Neural progenitor cell (in vitro differentiated cells): ENCODE results near the gene EXD2. TPM values are rescaled to one million over a fixed set of nuclear protein-coding genes. Genes with fewer than 3 reads are reported as not detected.

Experiments used
- DNase-seq: peaks from one replicate; pipeline ENCODE4 v3.0.0-alpha.2; 2016; ENCODE audit warnings: low spot score
- H2AFZ ChIP-seq: fragments of 200-600 bp; sonication (generic); replicated peaks from 2 replicates; pipeline ENCODE4 v1.6.1; 2016; ENCODE audit warnings: antibody characterized with exemption
- H3F3A ChIP-seq: fragments of 200-600 bp; sonication (generic); 2 replicates; pipeline ENCODE4 v1.6.1; 2016; ENCODE audit warnings: antibody characterized with exemption, low read depth
- H3K27ac ChIP-seq: fragments of 200-600 bp; sonication (generic); 2 replicates; pipeline ENCODE4 v1.5.1; 2016; ENCODE audit warnings: mild to moderate bottlenecking
- H3K27me3 ChIP-seq: fragments of 200-600 bp; sonication (generic); 2 replicates; pipeline ENCODE4 v1.6.1; 2016; ENCODE audit warnings: mild to moderate bottlenecking, moderate library complexity
- H3K36me3 ChIP-seq: fragments of 200-600 bp; sonication (generic); 2 replicates; pipeline ENCODE4 v1.5.1; 2016
- H3K4me1 ChIP-seq: fragments of 200-600 bp; sonication (generic); 2 replicates; pipeline ENCODE4 v1.6.1; 2016; ENCODE audit warnings: mixed run types
- H3K4me2 ChIP-seq: fragments of 200-600 bp; sonication (generic); 2 replicates; pipeline ENCODE4 v1.6.1; 2016
- H3K4me3 ChIP-seq: fragments of 200-600 bp; sonication (generic); 2 replicates; pipeline ENCODE4 v1.5.1; 2016
- H3K79me2 ChIP-seq: fragments of 200-600 bp; sonication (generic); 2 replicates; pipeline ENCODE4 v1.6.1; 2016; ENCODE audit warnings: low read depth
- H3K9ac ChIP-seq: fragments of 200-600 bp; sonication (generic); 2 replicates; pipeline ENCODE4 v1.6.1; 2016
- H3K9me3 ChIP-seq: fragments of 200-600 bp; sonication (generic); 2 replicates; pipeline ENCODE4 v1.5.1; 2016; ENCODE audit warnings: low read depth
- H4K20me1 ChIP-seq: fragments of 200-600 bp; sonication (generic); 2 replicates; pipeline ENCODE4 v1.6.1; 2016; ENCODE audit warnings: low read depth
- H3K27ac Mint-ChIP-seq: 3 replicates; pipeline ENCODE4 v1.8.0; 2021; ENCODE audit warnings: mixed read lengths
- H3K27me3 Mint-ChIP-seq: 2 replicates; pipeline ENCODE4 v1.8.0; 2022; ENCODE audit warnings: low read depth, mild to moderate bottlenecking, inconsistent platforms, moderate library complexity, mixed read lengths; ENCODE audit not compliant: insufficient read depth
- H3K36me3 Mint-ChIP-seq: 3 replicates; pipeline ENCODE4 v1.8.0; 2021; ENCODE audit warnings: mixed read lengths
- H3K4me1 Mint-ChIP-seq: 3 replicates; pipeline ENCODE4 v1.8.0; 2021; ENCODE audit warnings: mixed read lengths
- H3K4me3 Mint-ChIP-seq: 3 replicates; pipeline ENCODE4 v1.8.0; 2021; ENCODE audit warnings: mild to moderate bottlenecking, moderate library complexity, mixed read lengths
- H3K9me3 Mint-ChIP-seq: 3 replicates; pipeline ENCODE4 v1.8.0; 2020; ENCODE audit warnings: mixed read lengths
- EZH2 ChIP-seq: fragments of 200-600 bp; sonication (generic); IDR thresholded peaks from 2 replicates; pipeline ENCODE4 v1.6.1; 2017; ENCODE audit warnings: antibody characterized with exemption, mild to moderate bottlenecking, moderate library complexity
- EZH2phosphoT487 ChIP-seq: fragments of 200-600 bp; sonication (generic); IDR thresholded peaks from 2 replicates; pipeline ENCODE4 v1.6.1; 2017; ENCODE audit warnings: antibody characterized with exemption
- total RNA-seq: library from RNA; depleted of rRNA; stranded (reverse); fragments of >200 nt; gene quantifications from 2 replicates; pipeline ENCODE4 v1.2.3, GENCODE V29; 2015; ENCODE audit warnings: low replicate concordance
- TF ChIP-seq, protein P1 (sequence below): fragments of 200-600 bp; sonication (generic); IDR thresholded peaks from 2 replicates; pipeline ENCODE4 v1.5.1; 2017; ENCODE audit warnings: antibody characterized with exemption, mild to moderate bottlenecking

EXD2 gene
- total RNA-seq, 1 donor from 2014 or later: 23.2 TPM

DNA sequence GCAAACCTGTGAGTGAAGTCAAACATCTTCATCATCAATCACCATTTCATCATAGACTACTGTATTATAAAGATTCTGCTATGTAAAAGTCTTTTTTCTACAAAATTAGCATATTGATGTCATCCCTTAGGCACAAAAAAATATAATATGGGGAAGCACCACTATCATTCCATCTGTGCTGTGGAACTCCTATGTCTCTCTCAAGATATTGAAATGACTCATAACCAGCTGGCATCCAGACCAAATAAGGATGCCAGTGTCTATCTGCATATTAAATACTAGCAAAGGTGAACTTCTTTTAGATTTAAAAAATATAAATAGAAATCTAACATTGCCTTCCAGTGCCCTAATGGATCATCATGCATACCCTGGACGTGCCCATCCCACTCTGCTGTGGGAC, 20.5 kb upstream of the EXD2 start:
- no peak overlapping the region for H2AFZ ChIP-seq
- no peaks in the 10 kb centered on the region for H3K79me2 ChIP-seq
- no peaks in the 10 kb centered on the region for H3K4me1 Mint-ChIP-seq
- no peaks in the 10 kb centered on the region for H3K36me3 Mint-ChIP-seq
- H4K20me1 ChIP-seq: no peaks in the 10 kb centered on the region
- H3K9me3 ChIP-seq: no peaks in the 10 kb centered on the region
- TF ChIP-seq, protein P1, sequence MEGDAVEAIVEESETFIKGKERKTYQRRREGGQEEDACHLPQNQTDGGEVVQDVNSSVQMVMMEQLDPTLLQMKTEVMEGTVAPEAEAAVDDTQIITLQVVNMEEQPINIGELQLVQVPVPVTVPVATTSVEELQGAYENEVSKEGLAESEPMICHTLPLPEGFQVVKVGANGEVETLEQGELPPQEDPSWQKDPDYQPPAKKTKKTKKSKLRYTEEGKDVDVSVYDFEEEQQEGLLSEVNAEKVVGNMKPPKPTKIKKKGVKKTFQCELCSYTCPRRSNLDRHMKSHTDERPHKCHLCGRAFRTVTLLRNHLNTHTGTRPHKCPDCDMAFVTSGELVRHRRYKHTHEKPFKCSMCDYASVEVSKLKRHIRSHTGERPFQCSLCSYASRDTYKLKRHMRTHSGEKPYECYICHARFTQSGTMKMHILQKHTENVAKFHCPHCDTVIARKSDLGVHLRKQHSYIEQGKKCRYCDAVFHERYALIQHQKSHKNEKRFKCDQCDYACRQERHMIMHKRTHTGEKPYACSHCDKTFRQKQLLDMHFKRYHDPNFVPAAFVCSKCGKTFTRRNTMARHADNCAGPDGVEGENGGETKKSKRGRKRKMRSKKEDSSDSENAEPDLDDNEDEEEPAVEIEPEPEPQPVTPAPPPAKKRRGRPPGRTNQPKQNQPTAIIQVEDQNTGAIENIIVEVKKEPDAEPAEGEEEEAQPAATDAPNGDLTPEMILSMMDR: no peak
- no peak for TF ChIP-seq EZH2phosphoT487
- no peak for TF ChIP-seq EZH2
- no peak overlapping the region for H3K4me2 ChIP-seq
- H3K4me3 ChIP-seq: no peak overlapping the region
- no peaks in the 10 kb centered on the region for H3K4me1 ChIP-seq
- peaks cover 3% of the 10 kb centered on the region for H3K9me3 Mint-ChIP-seq
- no peaks in the 10 kb centered on the region for H3K36me3 ChIP-seq
- no peak overlapping the region for H3K9ac ChIP-seq
- no peaks in the 10 kb centered on the region for H3K27me3 ChIP-seq
- no peak overlapping the region for H3K27ac Mint-ChIP-seq
- H3F3A ChIP-seq: no peaks in the 10 kb centered on the region
- no peak overlapping the region for H3K27ac ChIP-seq
- no peak overlapping the region for H3K4me3 Mint-ChIP-seq
- peaks cover 3% of the 10 kb centered on the region for H3K27me3 Mint-ChIP-seq
- DNase-seq: no peak

DNA sequence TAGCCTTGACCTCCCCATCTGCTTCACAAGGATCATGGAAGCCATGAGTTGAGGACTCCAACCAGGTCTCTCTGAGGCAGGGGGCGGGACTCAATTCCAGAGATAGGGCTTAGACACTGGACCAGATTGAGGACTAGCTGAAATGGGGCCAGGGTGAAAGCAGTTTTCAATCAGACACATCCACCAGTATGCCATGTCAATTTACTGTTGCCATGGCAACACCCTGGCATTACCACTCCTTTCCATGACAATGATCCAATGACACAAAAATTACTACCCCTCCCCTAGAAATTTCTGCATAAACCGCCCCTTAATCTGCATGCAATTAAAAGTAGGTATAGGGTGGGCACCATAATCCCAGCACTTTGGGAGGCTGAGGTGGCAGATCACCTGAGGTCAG, 19.7 kb upstream of the EXD2 start:
- H3K36me3 ChIP-seq: no peaks in the 10 kb centered on the region
- no peaks in the 10 kb centered on the region for H3K4me1 ChIP-seq
- no peak overlapping the region for H3K4me2 ChIP-seq
- no peaks in the 10 kb centered on the region for H4K20me1 ChIP-seq
- no peaks in the 10 kb centered on the region for H3K9me3 Mint-ChIP-seq
- no peak overlapping the region for H3K4me3 Mint-ChIP-seq
- H3K79me2 ChIP-seq: no peaks in the 10 kb centered on the region
- no peaks in the 10 kb centered on the region for H3K4me1 Mint-ChIP-seq
- no peak overlapping the region for H3K27ac ChIP-seq
- H3K27me3 Mint-ChIP-seq: peaks cover 3% of the 10 kb centered on the region
- H3K36me3 Mint-ChIP-seq: no peaks in the 10 kb centered on the region
- no peaks in the 10 kb centered on the region for H3K9me3 ChIP-seq
- no peak overlapping the region for H3K27ac Mint-ChIP-seq
- H3F3A ChIP-seq: no peaks in the 10 kb centered on the region
- H3K4me3 ChIP-seq: no peak overlapping the region
- no peak for DNase-seq
- no peak overlapping the region for H2AFZ ChIP-seq
- no peaks in the 10 kb centered on the region for H3K27me3 ChIP-seq
- TF ChIP-seq EZH2phosphoT487 (no peak), EZH2 (no peak)
- TF ChIP-seq, protein P1: no peak
- H3K9ac ChIP-seq: no peak overlapping the region

DNA sequence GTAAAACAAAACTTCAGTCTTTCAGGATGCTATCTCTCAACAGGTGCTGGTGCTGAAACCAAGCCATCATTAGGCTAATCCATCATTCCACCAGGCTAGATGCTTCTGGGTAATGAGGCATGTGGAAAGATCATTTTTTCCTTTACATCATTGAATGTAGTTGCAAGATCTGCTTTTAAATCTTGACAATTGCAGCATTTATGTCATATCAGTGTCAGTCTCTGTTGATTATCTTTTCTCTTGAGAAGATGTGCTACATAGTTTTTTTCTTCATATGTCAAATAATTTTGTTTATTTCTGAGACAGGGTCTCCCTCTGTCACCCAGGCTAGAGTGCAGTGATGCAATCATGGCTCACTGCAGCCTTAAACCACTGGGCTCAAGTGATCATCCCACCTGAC, 16.2 kb upstream of the EXD2 start:
- Mint-ChIP-seq H3K9me3 (no peaks in the 10 kb centered on the region), H3K4me3 (no peak overlapping the region), H3K4me1 (no peaks in the 10 kb centered on the region), H3K27ac (no peak overlapping the region), H3K36me3 (no peaks in the 10 kb centered on the region), H3K27me3 (peaks cover 3% of the 10 kb centered on the region)
- H4K20me1 ChIP-seq: no peaks in the 10 kb centered on the region
- H3F3A ChIP-seq: no peaks in the 10 kb centered on the region
- no peaks in the 10 kb centered on the region for H3K36me3 ChIP-seq
- H3K4me2 ChIP-seq: no peak overlapping the region
- H3K27ac ChIP-seq: no peak overlapping the region
- no peak overlapping the region for H3K9ac ChIP-seq
- H3K27me3 ChIP-seq: no peaks in the 10 kb centered on the region
- H3K4me1 ChIP-seq: no peaks in the 10 kb centered on the region
- no peaks in the 10 kb centered on the region for H3K9me3 ChIP-seq
- H3K4me3 ChIP-seq: no peak overlapping the region
- no peak for TF ChIP-seq EZH2phosphoT487
- no peak for TF ChIP-seq EZH2
- TF ChIP-seq, protein P1: no peak
- H3K79me2 ChIP-seq: no peaks in the 10 kb centered on the region
- no peak for DNase-seq
- no peak overlapping the region for H2AFZ ChIP-seq
